Ovary (tissue), 3 donors: Measurements from ENCODE around the gene KCNJ9.

Source experiments
- EP300 ChIP-seq: sonication (generic); formaldehyde crosslinking; IDR thresholded peaks from one replicate; pipeline ENCODE4 v1.6.1; 2017; ENCODE audit warnings: antibody characterized with exemption
- POLR2A ChIP-seq: fragments of 450-650 bp; IDR thresholded peaks from one replicate; pipeline ENCODE4 v1.6.1; 2017; ENCODE audit warnings: antibody characterized with exemption, mild to moderate bottlenecking, moderate library complexity
- TF ChIP-seq, protein P1 (sequence below), 3 donors: fragments of 450-650 bp in 2 of 3; fragments of 200-600 bp in 1 of 3; IDR thresholded peaks; one replicate each; pipeline versions ENCODE4 v1.5.1 to v1.8.0; 2016 to 2022; ENCODE audit warnings: antibody characterized with exemption in 3 of 3, mild to moderate bottlenecking in 1 of 3
- donor health status: DM: no; HTN: no; CAD: no.

DNA sequence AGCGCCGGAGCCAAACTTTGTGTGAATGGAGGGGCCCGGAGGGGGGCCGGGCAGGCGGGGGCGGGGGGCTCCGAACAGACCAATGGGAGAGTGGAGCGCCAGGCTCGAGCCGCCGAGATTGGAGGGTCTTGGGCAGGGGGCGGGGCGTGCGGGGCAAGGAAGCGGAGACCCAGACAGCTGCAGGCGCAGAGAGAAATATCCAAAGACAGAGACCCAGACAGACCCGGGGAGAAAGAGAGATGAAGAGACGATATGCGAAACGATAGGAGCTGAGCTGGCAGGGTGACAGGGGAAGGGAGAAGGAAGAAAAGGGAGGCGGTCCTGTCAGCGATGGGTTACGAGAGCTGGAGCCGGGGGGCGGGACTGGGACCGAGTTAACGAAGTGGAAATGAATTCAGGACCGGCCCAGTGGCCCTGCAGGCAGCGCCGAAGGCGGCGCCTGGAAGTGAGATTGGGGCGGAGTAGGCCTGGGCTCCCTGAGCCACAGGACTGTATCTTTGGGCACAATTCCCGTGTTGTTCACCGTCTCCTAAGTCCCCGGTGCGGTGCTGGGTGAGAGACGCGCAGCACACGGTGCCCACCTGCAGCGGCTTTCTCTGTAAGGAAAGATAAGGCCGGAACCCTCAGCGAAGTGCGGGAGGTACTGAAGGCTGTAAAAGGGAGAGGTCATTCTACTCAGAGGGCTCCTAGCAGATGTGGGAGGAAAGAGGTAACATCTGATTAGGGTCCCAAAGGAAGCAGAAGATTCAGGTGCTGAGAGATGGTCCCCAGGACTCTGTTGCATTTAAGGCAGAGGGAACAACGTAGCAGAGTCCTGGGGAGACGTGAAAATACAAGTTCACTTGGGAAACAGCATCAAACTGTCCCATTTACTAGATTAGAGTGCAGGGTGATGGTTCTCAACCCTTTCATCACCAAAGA is 10.8 kb upstream of the KCNJ9 start:
- TF ChIP-seq, protein P1, sequence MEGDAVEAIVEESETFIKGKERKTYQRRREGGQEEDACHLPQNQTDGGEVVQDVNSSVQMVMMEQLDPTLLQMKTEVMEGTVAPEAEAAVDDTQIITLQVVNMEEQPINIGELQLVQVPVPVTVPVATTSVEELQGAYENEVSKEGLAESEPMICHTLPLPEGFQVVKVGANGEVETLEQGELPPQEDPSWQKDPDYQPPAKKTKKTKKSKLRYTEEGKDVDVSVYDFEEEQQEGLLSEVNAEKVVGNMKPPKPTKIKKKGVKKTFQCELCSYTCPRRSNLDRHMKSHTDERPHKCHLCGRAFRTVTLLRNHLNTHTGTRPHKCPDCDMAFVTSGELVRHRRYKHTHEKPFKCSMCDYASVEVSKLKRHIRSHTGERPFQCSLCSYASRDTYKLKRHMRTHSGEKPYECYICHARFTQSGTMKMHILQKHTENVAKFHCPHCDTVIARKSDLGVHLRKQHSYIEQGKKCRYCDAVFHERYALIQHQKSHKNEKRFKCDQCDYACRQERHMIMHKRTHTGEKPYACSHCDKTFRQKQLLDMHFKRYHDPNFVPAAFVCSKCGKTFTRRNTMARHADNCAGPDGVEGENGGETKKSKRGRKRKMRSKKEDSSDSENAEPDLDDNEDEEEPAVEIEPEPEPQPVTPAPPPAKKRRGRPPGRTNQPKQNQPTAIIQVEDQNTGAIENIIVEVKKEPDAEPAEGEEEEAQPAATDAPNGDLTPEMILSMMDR (IDR thresholded peaks at IDR 0.05) = no peak
- no peak for TF ChIP-seq POLR2A
- no peak for TF ChIP-seq EP300
